Measurements from ENCODE around the gene MCOLN2.
A peak's percentile ranks its signal among the peaks of the same experiment; 100 is the strongest.
"Not testable (repeated sequence)": the region's sequence is repeated elsewhere in the genome, so short reads cannot be mapped to it uniquely, and the experiment has no call there.

Gene MCOLN2

GRCh38 chr1:84996846-84997666, at the start of gene MCOLN2:
TSS of gene MCOLN2 (minus strand) at chr1:84997113. CDS start at chr1:84996872, 241 bp downstream.
- peak; percentile 69 for DNase-seq

- DNase-seq = no peak
Measured at GRCh38 chr1:85042413-85042812, 45.5 kb upstream of the MCOLN2 start.

- no peak for DNase-seq
Measured at GRCh38 chr1:85041793-85042192, 44.9 kb upstream of the MCOLN2 start.

DNA sequence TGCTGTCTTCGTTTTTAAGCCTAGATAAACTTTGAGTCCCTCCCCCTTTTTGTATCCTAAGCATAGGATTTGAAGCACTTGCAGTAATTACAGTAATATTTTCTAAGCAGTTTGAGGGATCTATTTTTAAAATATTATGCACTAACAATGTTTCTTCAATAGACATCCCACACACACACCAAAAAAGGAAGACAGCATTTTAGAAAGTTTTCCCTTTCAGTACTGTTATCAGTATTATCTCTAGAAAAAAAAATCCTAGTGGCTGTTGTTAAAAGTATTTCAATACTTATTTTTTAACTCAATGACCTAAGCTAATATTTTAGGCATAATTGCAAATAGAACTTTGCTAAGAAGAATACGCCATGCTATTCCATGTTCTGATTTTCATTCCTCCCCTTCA, 36.3 kb upstream of the MCOLN2 start:
- DNase-seq = no peak

GRCh38 chr1:85030536-85030935, 33.6 kb upstream of the MCOLN2 start:
- no peak for DNase-seq

GRCh38 chr1:85028151-85028550, 31.2 kb upstream of the MCOLN2 start:
- no peak for DNase-seq

DNA sequence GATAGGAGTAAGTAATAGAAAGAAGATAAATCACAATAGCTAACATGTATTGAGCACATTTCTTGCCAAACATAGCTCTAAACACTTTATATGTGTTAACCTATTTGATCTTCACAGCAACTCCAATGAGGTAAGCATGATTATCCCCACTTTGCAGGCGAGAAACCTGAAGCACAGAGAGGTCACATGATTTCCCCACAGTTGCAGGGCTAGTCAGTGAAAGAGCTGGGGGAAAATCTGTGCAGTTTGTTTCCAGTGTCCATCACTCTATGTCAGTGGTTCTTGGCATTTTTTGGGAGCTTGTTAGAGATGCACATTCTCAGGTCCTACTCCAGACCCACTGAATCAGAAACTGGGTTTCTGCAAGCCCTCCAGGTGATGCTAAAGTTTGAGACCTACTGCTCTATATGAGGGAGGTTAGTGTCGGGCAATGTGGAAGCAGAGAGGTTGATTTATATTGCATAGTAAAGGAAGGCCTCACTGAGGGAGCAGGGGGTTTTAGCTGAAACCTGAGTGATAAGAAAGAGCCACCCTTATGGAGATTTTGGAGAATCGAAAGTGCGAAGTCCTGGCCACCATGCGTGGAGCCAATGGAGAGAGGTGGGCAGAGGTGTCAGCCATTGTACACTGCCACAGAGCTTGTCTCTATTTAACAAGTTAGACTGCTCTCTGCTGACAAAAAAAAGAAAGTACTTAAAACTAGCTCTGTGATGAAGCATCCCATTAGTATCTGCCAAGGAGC, 30.5 kb upstream of the MCOLN2 start:
- peak; percentile 29 for DNase-seq

- no peak for DNase-seq
Measured at GRCh38 chr1:85025940-85026339, 29.0 kb upstream of the MCOLN2 start.

GRCh38 chr1:85024736-85025135, 27.8 kb upstream of the MCOLN2 start:
- DNase-seq = no peak

DNA sequence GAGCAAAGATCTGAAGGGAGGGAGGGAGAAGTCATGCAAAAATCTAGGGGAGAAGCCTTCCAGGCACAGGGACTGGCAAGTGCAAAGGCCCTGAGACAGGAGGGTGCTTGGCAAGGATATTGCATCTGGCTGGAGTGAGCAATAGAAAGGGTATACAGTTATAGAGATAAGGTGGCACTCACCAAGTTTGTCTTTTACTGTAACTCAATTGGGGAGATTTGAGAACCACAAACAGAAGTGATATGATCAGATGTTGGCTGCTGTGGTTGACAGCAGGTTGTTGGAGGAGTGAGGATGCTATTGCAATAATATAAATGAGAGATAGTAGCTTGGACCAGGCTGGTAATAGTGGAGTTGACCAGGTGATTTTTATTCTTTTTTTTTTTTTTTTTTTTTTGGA, 25.8 kb upstream of the MCOLN2 start:
- DNase-seq = no peak

DNA sequence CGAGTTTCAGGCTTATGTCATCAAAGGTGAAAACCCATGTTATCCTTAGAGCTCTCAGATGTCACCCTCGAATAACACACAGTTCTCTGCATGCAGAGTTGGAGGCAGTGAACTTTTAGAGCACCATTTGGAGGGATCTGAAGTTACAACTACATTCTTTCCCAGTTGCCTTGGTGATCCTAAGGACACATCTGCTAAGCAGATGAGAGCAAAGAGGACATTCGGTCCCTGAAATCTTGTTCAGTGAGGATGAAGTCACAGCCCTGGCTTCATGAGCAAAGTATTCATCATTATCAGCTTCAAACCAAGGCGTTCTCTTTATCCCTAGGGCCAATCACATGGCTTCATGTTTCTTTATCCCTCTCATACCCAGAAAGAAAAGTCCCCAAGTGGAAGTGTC, 23.1 kb upstream of the MCOLN2 start:
- DNase-seq = no peak

DNA sequence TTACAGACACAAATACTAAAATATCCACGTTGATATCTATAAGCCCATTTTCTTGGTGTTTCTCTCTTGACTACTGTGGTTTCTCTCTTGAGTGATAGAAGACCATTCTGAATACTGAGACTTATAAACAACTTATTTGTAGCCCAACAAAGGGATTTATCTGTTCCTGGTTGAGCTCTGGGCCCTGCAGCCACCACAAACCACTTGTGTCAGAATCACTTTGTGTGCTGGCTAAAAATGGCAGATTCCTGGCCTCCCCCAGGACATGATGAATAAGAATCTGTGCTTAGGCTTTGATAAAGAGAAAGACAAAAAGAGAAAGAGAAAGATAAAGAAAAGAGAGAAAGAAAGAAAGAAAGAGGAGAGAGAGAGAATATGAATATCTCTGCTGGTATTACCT, 18.9 kb upstream of the MCOLN2 start:
- DNase-seq = no peak

- DNase-seq = not testable (repeated sequence)
Measured at GRCh38 chr1:85005641-85006040, 8.7 kb upstream of the MCOLN2 start.

GRCh38 chr1:85001742-85002141, 4.8 kb upstream of the MCOLN2 start:
- no peak for DNase-seq

- DNase-seq = peak; percentile 48
Measured at GRCh38 chr1:84998642-84999280, 1.8 kb upstream of the MCOLN2 start.

DNA sequence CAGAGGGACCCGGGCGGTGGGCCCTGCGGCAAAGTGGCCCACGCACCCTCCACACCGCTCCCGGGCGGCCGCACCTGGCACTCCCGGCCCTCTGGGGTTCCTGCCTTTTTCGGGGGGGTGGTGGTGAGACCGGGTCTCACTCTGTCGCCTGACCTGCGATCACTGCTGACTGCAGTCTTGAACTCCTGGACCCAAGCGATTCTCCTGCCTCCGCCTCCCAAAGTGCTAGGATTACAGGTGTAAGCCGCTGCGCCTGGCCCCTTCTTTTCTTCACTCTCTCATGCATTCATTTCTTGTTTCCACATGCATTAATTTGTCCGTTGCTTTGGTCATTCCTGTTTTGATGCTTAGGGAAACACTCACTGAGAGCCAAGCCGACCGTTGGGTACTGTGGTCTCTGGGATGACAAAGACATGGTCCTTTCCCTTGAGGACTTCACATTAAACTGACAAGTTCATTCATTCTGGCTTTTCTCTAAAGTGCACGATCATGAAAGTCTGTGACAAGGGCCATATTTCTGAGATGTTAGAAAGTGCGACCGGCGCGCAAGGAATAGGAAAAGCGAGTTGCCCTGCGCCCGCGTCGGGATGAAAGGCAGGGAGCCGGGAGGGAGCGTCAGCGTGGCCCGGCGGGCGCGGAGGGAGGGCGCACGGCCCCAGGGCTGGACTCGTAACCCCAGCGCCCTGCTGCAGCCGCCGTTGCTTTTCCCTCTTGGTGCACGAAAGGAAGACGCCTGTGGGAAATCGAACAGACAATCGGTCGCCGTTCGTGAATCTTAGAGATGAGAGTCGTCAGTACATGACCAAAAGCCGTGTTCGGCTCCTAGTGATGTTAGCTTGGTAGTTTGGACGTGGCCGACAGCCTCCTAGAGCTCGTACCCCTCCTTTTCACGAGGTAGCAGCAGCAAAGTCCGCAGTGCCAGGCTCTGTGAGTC, 1.0 kb upstream of the MCOLN2 start:
- DNase-seq = peak; percentile 28

- no peak for DNase-seq
Measured at GRCh38 chr1:84995484-84996334, 1.2 kb downstream of the MCOLN2 start.

DNA sequence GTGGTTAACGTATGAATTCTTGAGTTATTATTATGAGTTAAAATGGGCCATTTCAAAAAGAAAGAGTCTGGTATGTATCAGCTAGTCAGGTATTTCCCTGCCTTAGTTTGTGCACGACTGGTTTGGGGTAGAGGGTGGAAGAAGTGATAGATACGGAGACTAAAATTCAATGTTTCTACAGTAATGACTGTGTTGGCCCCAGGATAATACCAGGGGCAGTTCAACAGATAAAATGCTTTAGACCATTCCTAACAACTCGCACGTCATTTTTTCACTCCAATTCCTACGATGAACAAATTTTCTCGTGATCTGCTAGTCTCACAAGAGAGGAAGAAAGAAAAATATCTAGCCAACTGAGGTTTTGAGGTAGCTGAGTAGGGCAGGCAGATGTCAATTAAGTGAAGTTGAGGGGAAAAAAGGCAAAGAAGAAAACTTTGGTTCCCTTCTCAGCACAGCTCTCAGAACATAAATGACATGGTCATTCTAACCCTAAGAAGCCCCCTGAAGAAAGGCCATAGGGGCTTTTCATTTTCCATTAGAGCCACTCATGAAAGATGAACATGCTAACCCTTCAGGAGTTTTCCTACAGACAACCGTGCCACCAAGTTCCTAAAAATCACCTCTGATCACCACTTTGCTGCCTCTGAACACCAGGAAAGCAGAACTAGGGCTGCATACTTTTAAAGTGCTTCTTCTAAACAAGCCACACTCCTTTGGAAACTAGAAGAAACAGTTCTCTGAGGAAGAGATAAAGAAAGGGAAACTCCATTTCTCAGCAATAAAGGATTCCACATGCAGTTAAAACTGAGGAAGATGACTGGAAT, 5.6 kb downstream of the MCOLN2 start:
- no peak for DNase-seq

DNA sequence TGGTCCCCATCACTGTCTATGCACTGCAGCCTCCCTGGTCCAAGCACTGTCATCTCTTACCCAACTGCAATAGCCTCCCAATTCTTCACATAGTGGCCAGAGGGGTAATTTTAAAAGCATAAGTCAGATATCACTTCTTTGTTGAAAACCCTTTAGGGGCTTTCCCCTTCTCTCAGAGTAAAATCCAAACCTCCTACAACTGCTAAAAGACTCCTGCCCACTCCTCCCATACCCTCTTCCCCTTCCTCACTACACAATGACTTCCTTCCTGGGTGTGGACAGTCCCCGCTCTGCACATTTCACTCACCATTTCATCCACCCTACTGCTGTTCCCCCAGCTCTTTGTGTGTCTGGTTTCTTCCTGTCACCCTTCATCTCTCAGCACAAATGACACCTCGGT, 8.3 kb downstream of the MCOLN2 start:
- DNase-seq = no peak

DNA sequence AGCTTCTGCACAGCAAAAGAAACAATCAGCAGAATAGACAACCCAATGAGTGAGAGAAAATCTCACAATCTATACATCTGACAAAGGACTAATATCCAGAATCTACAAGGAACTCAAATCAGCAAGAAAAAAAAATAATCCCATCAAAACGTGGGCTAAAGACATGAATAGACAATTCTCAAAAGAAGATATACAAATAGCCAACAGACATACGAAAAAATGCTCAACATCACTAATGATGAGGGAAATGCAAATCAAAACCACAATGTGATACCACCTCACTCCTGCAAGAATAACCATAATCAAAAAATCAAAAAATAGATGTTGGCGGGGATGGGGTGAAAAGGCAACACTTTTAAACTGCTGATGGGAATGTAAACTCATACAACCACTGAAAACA, 10.4 kb downstream of the MCOLN2 start:
- DNase-seq = not testable (repeated sequence)

DNA sequence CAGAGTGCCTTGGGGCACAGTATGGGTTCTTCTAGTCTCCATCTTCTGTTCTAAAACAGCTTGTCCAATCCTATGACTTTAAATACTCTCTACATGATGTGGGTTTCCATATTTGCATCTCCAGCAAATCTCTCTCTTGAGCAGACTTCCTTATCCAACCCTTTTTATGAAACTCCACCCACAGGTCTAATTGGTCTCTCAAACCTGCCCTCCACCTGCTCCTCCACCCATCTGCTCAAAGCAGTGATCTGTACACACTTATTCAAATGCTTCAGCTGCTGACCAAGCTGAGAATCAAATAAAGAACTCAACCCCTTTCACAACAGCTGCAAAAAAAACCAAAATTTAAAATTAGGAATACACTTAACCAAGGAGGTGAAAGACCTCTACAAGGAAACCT, 11.5 kb downstream of the MCOLN2 start:
- no peak for DNase-seq

Data from activated T-cell treated with anti-CD3 and anti-CD28 coated beads, Interleukin-2, amount 50 U/mL, for 1 hour (primary cell).